ENCODE results near the gene AMTN. TPM values are rescaled to one million over a fixed set of nuclear protein-coding genes. Genes with fewer than 3 reads are reported as not detected.

AMTN gene
- total and polyA plus RNA-seq, 2 of the 8 experiments (the other 6 are each of a cell fraction or from before 2014, with no cell fraction given) = not detected

- TF ChIP-seq CHD7 (IDR thresholded peaks at IDR 0.05; ENCODE audit: insufficient replicate concordance, low read length) (no peak), RXRA (IDR thresholded peaks at IDR 0.05; ENCODE audit: insufficient read depth, low read depth, low read length) (no peak), POLR2A (IDR thresholded peaks at IDR 0.05; ENCODE audit: control extremely low read depth in 1 of 2, low read depth in 2 of 2, low read length in 2 of 2) (no peak), ZNF274 (IDR thresholded peaks at IDR 0.05; ENCODE audit: borderline replicate concordance, extremely low read depth, low read length) (no peak), ASH2L (IDR thresholded peaks at IDR 0.05; ENCODE audit: low read length) (no peak), POLR2AphosphoS5 (IDR thresholded peaks at IDR 0.05; ENCODE audit: low read depth, low read length) (no peak), YY1 (IDR thresholded peaks at IDR 0.05; ENCODE audit: low read depth, low read length) (no peak), E2F6 (IDR thresholded peaks at IDR 0.05) (no peak), TCF12 (IDR thresholded peaks at IDR 0.05; ENCODE audit: low read depth, low read length) (no peak), GTF2F1 (IDR thresholded peaks at IDR 0.05; ENCODE audit: borderline replicate concordance, low read depth, low read length) (no peak), ATF3 (IDR thresholded peaks at IDR 0.05; ENCODE audit: insufficient read depth, low read depth, low read length) (no peak), CHD1 (IDR thresholded peaks at IDR 0.05; ENCODE audit: low read depth, low read length) (no peak)
These were observed 44.7 kb upstream of the AMTN start (continued) for GRCh38 chr4:70473679-70474078.
